Measurements from ENCODE around the gene COL4A1. TPM values are rescaled to one million over a fixed set of nuclear protein-coding genes. Genes with fewer than 3 reads are reported as not detected.

The COL4A1 gene
- total and polyA plus RNA-seq, 12 donors, result 83.3 to 342 (median 147) TPM

DNA sequence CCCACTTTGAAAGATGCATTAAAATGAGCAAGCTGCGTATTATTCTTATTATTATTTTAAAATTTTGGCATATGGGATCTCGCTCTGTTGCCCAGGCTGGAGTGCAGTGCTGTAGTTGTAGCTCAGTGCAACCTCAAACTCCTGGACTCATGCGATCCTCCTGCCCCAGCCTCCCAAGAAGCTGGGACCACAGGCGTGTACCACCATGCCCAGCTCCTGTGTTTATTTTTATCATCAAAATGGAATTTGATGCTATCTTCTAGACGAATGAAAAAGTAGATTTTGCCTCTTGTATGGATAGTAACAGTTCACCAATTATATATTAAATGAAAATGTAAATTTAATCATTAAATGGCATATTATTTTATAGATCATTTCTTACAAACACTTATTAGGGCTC lies 43.6 kb downstream of the COL4A1 start:
- intact Hi-C loops (cut with DNase I), result loop anchor here in 2 of 10 donors (5.0 kb wide), 1 partner anchor 39 kb away; no protein-coding TSS in a partner anchor
- H3K27ac ChIP-seq, result peak overlapping the region in 9 of 10 donors; percentile 9 to 82 (median 63)
- 69 to 80% methylated on average over 5 of the region's 5 CpGs for WGBS, 2 donors
- H3K27me3 ChIP-seq, result no peaks in the 10 kb centered on the region
- H3K4me3 ChIP-seq, result no peak overlapping the region
- peaks cover 24 to 98% (median 86%) of the 10 kb centered on the region in 9 donors for H3K4me1 ChIP-seq
- H3K9me3 ChIP-seq, result no peaks in the 10 kb centered on the region
- DNase-seq (no peak), ATAC-seq (no peak)
- H3K36me3 ChIP-seq, result peaks cover 0 to 11% (median 0%) of the 10 kb centered on the region in 9 donors
- TF ChIP-seq, protein P1, sequence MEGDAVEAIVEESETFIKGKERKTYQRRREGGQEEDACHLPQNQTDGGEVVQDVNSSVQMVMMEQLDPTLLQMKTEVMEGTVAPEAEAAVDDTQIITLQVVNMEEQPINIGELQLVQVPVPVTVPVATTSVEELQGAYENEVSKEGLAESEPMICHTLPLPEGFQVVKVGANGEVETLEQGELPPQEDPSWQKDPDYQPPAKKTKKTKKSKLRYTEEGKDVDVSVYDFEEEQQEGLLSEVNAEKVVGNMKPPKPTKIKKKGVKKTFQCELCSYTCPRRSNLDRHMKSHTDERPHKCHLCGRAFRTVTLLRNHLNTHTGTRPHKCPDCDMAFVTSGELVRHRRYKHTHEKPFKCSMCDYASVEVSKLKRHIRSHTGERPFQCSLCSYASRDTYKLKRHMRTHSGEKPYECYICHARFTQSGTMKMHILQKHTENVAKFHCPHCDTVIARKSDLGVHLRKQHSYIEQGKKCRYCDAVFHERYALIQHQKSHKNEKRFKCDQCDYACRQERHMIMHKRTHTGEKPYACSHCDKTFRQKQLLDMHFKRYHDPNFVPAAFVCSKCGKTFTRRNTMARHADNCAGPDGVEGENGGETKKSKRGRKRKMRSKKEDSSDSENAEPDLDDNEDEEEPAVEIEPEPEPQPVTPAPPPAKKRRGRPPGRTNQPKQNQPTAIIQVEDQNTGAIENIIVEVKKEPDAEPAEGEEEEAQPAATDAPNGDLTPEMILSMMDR (IDR thresholded peaks at IDR 0.05), result no peak

DNA sequence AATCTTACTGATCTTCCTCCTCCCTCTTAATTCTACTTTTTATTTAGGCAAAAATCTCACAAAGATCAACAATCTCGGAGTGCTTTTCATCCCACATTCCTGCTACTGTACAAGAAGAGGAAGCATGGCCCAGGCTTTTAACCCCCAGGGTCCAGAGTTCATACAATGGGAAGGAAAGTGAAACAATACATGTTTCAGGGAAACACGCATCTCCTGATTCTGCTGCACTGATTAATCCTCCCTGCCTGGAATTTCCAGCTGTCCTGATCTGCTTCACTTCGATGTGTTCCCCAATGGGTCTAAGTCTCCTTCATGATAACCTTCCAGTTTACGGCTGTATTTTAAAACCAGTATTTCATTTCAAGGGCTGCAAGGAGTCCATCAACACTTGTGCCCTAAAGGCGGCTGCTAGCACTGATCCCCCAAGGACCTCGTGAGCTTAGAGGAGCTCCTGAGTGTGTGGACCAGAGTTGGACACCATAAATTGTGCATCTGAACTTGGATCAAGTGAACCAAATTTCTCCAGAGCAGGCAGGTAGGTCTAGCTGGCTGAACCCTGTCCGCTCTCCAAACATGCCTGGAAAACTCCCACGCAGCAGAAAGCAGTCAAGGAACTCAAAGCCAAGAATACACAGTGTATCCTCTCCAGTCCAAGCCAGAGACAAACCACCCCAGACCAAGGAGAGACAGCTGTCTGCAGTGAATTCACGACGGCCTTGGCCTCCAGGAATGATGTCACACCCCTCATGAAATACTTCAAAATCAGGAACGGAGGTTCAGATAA lies 44.3 kb downstream of the COL4A1 start:
- WGBS, 2 donors, result 34 to 43% methylated on average over 11 of the region's 11 CpGs
- Histone ChIP-seq H3K4me3 (peak overlapping the region in 1 of 10 donors; percentile 12), H3K27me3 (no peaks in the 10 kb centered on the region), H3K36me3 (peaks cover 0 to 6% (median 0%) of the 10 kb centered on the region in 9 donors), H3K27ac (peak overlapping the region; percentile 25 to 82 (median 62)), H3K9me3 (no peaks in the 10 kb centered on the region), H3K4me1 (peaks cover 23 to 98% (median 79%) of the 10 kb centered on the region in 9 donors)
- ATAC-seq, result peak; percentile 27 to 81 (median 58)
- intact Hi-C loops (cut with DNase I), result loop anchor here in 2 of 10 donors (5.0 kb wide), 1 partner anchor 40 kb away; no protein-coding TSS in a partner anchor
- peak in 1 of 2 donors; percentile 53 for DNase-seq
- TF ChIP-seq, protein P1 (IDR thresholded peaks at IDR 0.05), result no peak

- TF ChIP-seq, protein P1 (IDR thresholded peaks at IDR 0.05), result no peak
- no peak overlapping the region for H3K4me3 ChIP-seq
Measured at GRCh38 chr13:110262082-110262436, 44.9 kb downstream of the COL4A1 start.

GRCh38 chr13:110261166-110262081 lies 45.5 kb downstream of the COL4A1 start:
- DNase-seq, result no peak
- H3K36me3 ChIP-seq, result peaks cover 0 to 6% (median 0%) of the 10 kb centered on the region in 9 donors
- H3K4me3 ChIP-seq, result no peak overlapping the region
- WGBS, 2 donors, result 75 to 81% methylated on average over 19 of the region's 19 CpGs
- intact Hi-C loops (cut with DNase I), result loop anchor here in 2 of 10 donors (5.0 kb wide), 1 partner anchor 41 kb away; no protein-coding TSS in a partner anchor
- no peaks in the 10 kb centered on the region for H3K9me3 ChIP-seq
- peak in 1 of 8 donors; percentile 27 for ATAC-seq
- peak overlapping the region in 8 of 10 donors; percentile 25 to 82 (median 60) for H3K27ac ChIP-seq
- peaks cover 21 to 98% (median 68%) of the 10 kb centered on the region in 9 donors for H3K4me1 ChIP-seq
- TF ChIP-seq, protein P1 (IDR thresholded peaks at IDR 0.05), result no peak
- no peaks in the 10 kb centered on the region for H3K27me3 ChIP-seq

More at GRCh38 chr13:110262082-110262436, 44.9 kb downstream of the COL4A1 start:
- Histone ChIP-seq H3K36me3 (peaks cover 0 to 6% (median 0%) of the 10 kb centered on the region in 9 donors), H3K27ac (peak overlapping the region; percentile 25 to 82 (median 60)), H3K9me3 (no peaks in the 10 kb centered on the region), H3K27me3 (no peaks in the 10 kb centered on the region), H3K4me1 (peaks cover 23 to 98% (median 73%) of the 10 kb centered on the region in 9 donors)
- intact Hi-C loops (cut with DNase I), result loop anchor here in 2 of 10 donors (5.0 kb wide), 1 partner anchor 40 kb away; no protein-coding TSS in a partner anchor
- DNase-seq, result no peak
- ATAC-seq, result no peak
- 73 to 76% methylated on average over 11 of the region's 11 CpGs for WGBS, 2 donors
